H9 (cell line): ENCODE data around the gene FBXL16. TPM values are rescaled to one million over a fixed set of nuclear protein-coding genes. Genes with fewer than 3 reads are reported as not detected.

Source experiments
- DNase-seq: peaks from one replicate; pipeline ENCODE4 v3.0.0-alpha.2; 2017
- H2AFZ ChIP-seq: one replicate; pipeline ENCODE4 v1.6.1; 2013; ENCODE audit warnings: mild to moderate bottlenecking, low read length, control low read depth, moderate library complexity
- H2AK5ac ChIP-seq: 2 replicates; pipeline ENCODE4 v1.6.1; 2013; ENCODE audit warnings: low read length, control low read depth, mixed read lengths; ENCODE audit not compliant: insufficient read length
- H2BK120ac ChIP-seq: one replicate; pipeline ENCODE4 v1.6.1; 2013; ENCODE audit warnings: low read depth, mild to moderate bottlenecking, low read length, control low read depth, inconsistent platforms; ENCODE audit not compliant: poor library complexity, severe bottlenecking
- H2BK12ac ChIP-seq: 2 replicates; pipeline ENCODE4 v1.6.1; 2013; ENCODE audit warnings: low read length, control low read depth, mixed read lengths, low read depth; ENCODE audit not compliant: insufficient read length
- H2BK15ac ChIP-seq: 2 replicates; pipeline ENCODE4 v1.6.1; 2013; ENCODE audit warnings: low read depth, low read length, control low read depth
- H2BK20ac ChIP-seq: one replicate; pipeline ENCODE4 v1.6.1; 2013; ENCODE audit warnings: low read depth, mild to moderate bottlenecking, low read length, control low read depth, inconsistent platforms; ENCODE audit not compliant: poor library complexity, severe bottlenecking
- H2BK5ac ChIP-seq: 2 replicates; pipeline ENCODE4 v1.6.1; 2013; ENCODE audit warnings: low read length, control low read depth, mixed read lengths; ENCODE audit not compliant: insufficient read length
- H3K14ac ChIP-seq: 2 replicates; pipeline ENCODE4 v1.6.1; 2013; ENCODE audit warnings: low read length, control low read depth; ENCODE audit not compliant: insufficient read depth
- H3K18ac ChIP-seq: 2 replicates; pipeline ENCODE4 v1.6.1; 2013; ENCODE audit warnings: low read depth, mild to moderate bottlenecking, mixed read lengths, low read length, control low read depth; ENCODE audit not compliant: insufficient read length
- H3K23ac ChIP-seq: 2 replicates; pipeline ENCODE4 v1.6.1; 2013; ENCODE audit warnings: low read length, control low read depth, mixed read lengths, low read depth; ENCODE audit not compliant: insufficient read length
- H3K23me2 ChIP-seq: 2 replicates; pipeline ENCODE4 v1.6.1; 2013; ENCODE audit warnings: low read depth, mild to moderate bottlenecking, mixed read lengths, low read length, control low read depth; ENCODE audit not compliant: insufficient read length, poor library complexity, severe bottlenecking
- H3K27ac ChIP-seq: 2 replicates; pipeline ENCODE4 v1.5.1; 2013; ENCODE audit warnings: low read length, control low read depth, mixed read lengths, low read depth; ENCODE audit not compliant: insufficient read length
- H3K27me3 ChIP-seq: 2 replicates; pipeline ENCODE4 v1.6.1; 2013; ENCODE audit warnings: low read length, control low read depth, inconsistent platforms; ENCODE audit not compliant: insufficient read depth
- H3K4ac ChIP-seq: 2 replicates; pipeline ENCODE4 v1.6.1; 2013; ENCODE audit warnings: low read depth, mild to moderate bottlenecking, control low read depth, inconsistent platforms, low read length, moderate library complexity
- H3K4me1 ChIP-seq: 2 replicates; pipeline ENCODE4 v1.6.1; 2013; ENCODE audit warnings: low read length, control low read depth, inconsistent platforms; ENCODE audit not compliant: insufficient read depth
- H3K4me2 ChIP-seq: 2 replicates; pipeline ENCODE4 v1.6.1; 2013; ENCODE audit warnings: low read length, control low read depth, mixed read lengths; ENCODE audit not compliant: insufficient read length, insufficient read depth
- H3K56ac ChIP-seq: 2 replicates; pipeline ENCODE4 v1.6.1; 2013; ENCODE audit warnings: low read depth, mild to moderate bottlenecking, mixed read lengths, low read length, control low read depth; ENCODE audit not compliant: insufficient read length
- H3K79me1 ChIP-seq: 2 replicates; pipeline ENCODE4 v1.6.1; 2013; ENCODE audit warnings: low read depth, mild to moderate bottlenecking, moderate library complexity, low read length, control low read depth, inconsistent platforms; ENCODE audit not compliant: insufficient read depth, poor library complexity, severe bottlenecking
- H3K79me2 ChIP-seq: 2 replicates; pipeline ENCODE4 v1.6.1; 2013; ENCODE audit warnings: low read length, control low read depth, inconsistent platforms; ENCODE audit not compliant: insufficient read depth
- H3K9ac ChIP-seq: 2 replicates; pipeline ENCODE4 v1.6.1; 2013; ENCODE audit warnings: low read length, control low read depth, mixed read lengths; ENCODE audit not compliant: insufficient read length; ENCODE audit errors: extremely low read depth
- H3K9me3 ChIP-seq: one replicate; pipeline ENCODE4 v1.6.1; 2013; ENCODE audit warnings: low read depth, low read length, inconsistent platforms; ENCODE audit not compliant: control insufficient read depth
- H3T11ph ChIP-seq: one replicate; pipeline ENCODE4 v1.6.1; 2013; ENCODE audit warnings: mild to moderate bottlenecking, low read length, control low read depth, inconsistent platforms
- H4K20me1 ChIP-seq: one replicate; pipeline ENCODE4 v1.6.1; 2013; ENCODE audit not compliant: control insufficient read depth, insufficient read length, insufficient read depth
- H4K5ac ChIP-seq: 2 replicates; pipeline ENCODE4 v1.6.1; 2013; ENCODE audit warnings: low read depth, mild to moderate bottlenecking, mixed read lengths, low read length, control low read depth; ENCODE audit not compliant: insufficient read length
- H4K8ac ChIP-seq: replicated peaks from 2 replicates; pipeline ENCODE4 v1.6.1; 2013; ENCODE audit warnings: low read length, control low read depth, mixed read lengths, low read depth; ENCODE audit not compliant: insufficient read length
- H4K91ac ChIP-seq: 2 replicates; pipeline ENCODE4 v1.6.1; 2013; ENCODE audit warnings: low read depth, mild to moderate bottlenecking, moderate library complexity, mixed read lengths, low read length, control low read depth; ENCODE audit not compliant: insufficient read length
- H3K27ac Mint-ChIP-seq, 3 experiments: 2 replicates in 2 of 3; 3 replicates in 1 of 3; pipeline ENCODE4 v1.8.0; 2020 to 2021; ENCODE audit warnings: mixed read lengths in 3 of 3, mild to moderate bottlenecking in 1 of 3, moderate library complexity in 1 of 3
- H3K27me3 Mint-ChIP-seq: 2 replicates; pipeline ENCODE4 v1.8.0; 2021; ENCODE audit warnings: low read depth, mild to moderate bottlenecking, moderate library complexity, mixed read lengths
- H3K36me3 Mint-ChIP-seq, 3 experiments: 2 replicates in 2 of 3; 3 replicates in 1 of 3; pipeline ENCODE4 v1.8.0; 2020 to 2021; ENCODE audit warnings: low read depth in 3 of 3, mixed read lengths in 3 of 3; ENCODE audit not compliant: insufficient read depth in 1 of 3
- H3K4me1 Mint-ChIP-seq, 2 experiments: 2 replicates each; pipeline ENCODE4 v1.8.0; 2020; ENCODE audit warnings: mixed read lengths in 2 of 2
- H3K4me3 Mint-ChIP-seq, 2 experiments: 2 replicates in 1 of 2; 3 replicates in 1 of 2; pipeline ENCODE4 v1.8.0; 2020 to 2021; ENCODE audit warnings: mild to moderate bottlenecking in 2 of 2, mixed read lengths in 2 of 2, moderate library complexity in 1 of 2
- H3K9me3 Mint-ChIP-seq, 2 experiments: 2 replicates in 1 of 2; 3 replicates in 1 of 2; pipeline ENCODE4 v1.8.0; 2020; ENCODE audit warnings: mild to moderate bottlenecking in 2 of 2, mixed read lengths in 2 of 2, moderate library complexity in 1 of 2
- WGBS: extraction: QIAGEN DNeasy Blood & Tissue Kit; methylation state at CpG from one replicate; pipeline ENCODE4 v1.1.7; 2013; ENCODE audit warnings: missing lambda C conversion rate, low lambda C conversion rate, mixed read lengths; ENCODE audit not compliant: insufficient read length; ENCODE audit errors: extremely low coverage; 5-methylcytosine and 5-hydroxymethylcytosine counted together
- total RNA-seq: library from RNA; stranded (reverse); gene quantifications from 2 replicates; pipeline ENCODE4 v1.2.1, GENCODE V29; 2021
- TF ChIP-seq, protein P1 (sequence below): fragments of 200-600 bp; sonication (generic); conservative IDR thresholded peaks from 3 replicates; pipeline ENCODE4 v1.8.0; 2021; ENCODE audit warnings: antibody characterized with exemption, mild to moderate bottlenecking

Gene FBXL16
- total RNA-seq, 1 experiment from 2014 or later = 9.6 TPM

DNA sequence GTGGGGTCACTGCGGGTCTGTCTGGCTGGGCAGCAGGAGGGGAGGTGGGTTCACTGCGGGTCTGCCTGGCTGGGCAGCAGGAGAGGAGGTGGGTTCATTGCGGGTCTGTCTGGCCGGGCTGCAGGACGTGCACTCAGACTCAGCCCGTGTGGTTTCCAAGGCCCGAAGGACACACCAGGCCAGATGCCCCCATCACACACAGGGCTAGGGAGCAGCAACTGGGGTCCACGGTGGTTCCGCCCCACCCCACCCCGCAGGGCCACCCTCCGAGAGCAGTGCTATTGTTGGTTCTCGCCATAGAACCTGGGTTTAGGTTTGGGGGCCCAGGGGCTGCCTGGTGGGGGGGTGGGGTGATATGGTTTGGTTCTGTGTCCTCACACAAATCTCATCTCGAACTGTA is 41.0 kb upstream of the FBXL16 start:
- H4K5ac ChIP-seq = no peak overlapping the region
- Mint-ChIP-seq H3K27me3 (peaks cover 5% of the 10 kb centered on the region), H3K9me3 (no peaks in the 10 kb centered on the region), H3K4me1 (peaks cover 9 to 17% of the 10 kb centered on the region in 2 experiments), H3K4me3 (no peak overlapping the region), H3K27ac (no peak overlapping the region), H3K36me3 (no peaks in the 10 kb centered on the region)
- H4K91ac ChIP-seq = no peak overlapping the region
- no peaks in the 10 kb centered on the region for H3K9me3 ChIP-seq
- no peak overlapping the region for H3K56ac ChIP-seq
- H3K18ac ChIP-seq = no peak overlapping the region
- H2BK15ac ChIP-seq = no peak overlapping the region
- no peak overlapping the region for H2BK5ac ChIP-seq
- no peaks in the 10 kb centered on the region for H4K20me1 ChIP-seq
- H3K27me3 ChIP-seq = no peaks in the 10 kb centered on the region
- H3K23me2 ChIP-seq = no peaks in the 10 kb centered on the region
- H3K4ac ChIP-seq = no peak overlapping the region
- H3K14ac ChIP-seq = no peak overlapping the region
- no peak overlapping the region for H3K9ac ChIP-seq
- H2AK5ac ChIP-seq = no peak overlapping the region
- H4K8ac ChIP-seq = no peak overlapping the region
- H3K27ac ChIP-seq = no peak overlapping the region
- H3K23ac ChIP-seq = no peak overlapping the region
- no peak overlapping the region for H3K4me2 ChIP-seq
- no CpG with 5 or more reads among the region's 13 CpGs for whole genome bisulfite sequencing
- no peak overlapping the region for H2BK20ac ChIP-seq
- no peaks in the 10 kb centered on the region for H3K79me1 ChIP-seq
- H3K79me2 ChIP-seq = no peaks in the 10 kb centered on the region
- H3K4me1 ChIP-seq = no peaks in the 10 kb centered on the region
- H2BK120ac ChIP-seq = no peak overlapping the region
- H3T11ph ChIP-seq = no peak overlapping the region
- TF ChIP-seq, protein P1, sequence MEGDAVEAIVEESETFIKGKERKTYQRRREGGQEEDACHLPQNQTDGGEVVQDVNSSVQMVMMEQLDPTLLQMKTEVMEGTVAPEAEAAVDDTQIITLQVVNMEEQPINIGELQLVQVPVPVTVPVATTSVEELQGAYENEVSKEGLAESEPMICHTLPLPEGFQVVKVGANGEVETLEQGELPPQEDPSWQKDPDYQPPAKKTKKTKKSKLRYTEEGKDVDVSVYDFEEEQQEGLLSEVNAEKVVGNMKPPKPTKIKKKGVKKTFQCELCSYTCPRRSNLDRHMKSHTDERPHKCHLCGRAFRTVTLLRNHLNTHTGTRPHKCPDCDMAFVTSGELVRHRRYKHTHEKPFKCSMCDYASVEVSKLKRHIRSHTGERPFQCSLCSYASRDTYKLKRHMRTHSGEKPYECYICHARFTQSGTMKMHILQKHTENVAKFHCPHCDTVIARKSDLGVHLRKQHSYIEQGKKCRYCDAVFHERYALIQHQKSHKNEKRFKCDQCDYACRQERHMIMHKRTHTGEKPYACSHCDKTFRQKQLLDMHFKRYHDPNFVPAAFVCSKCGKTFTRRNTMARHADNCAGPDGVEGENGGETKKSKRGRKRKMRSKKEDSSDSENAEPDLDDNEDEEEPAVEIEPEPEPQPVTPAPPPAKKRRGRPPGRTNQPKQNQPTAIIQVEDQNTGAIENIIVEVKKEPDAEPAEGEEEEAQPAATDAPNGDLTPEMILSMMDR = no peak
- DNase-seq = no peak
- no peak overlapping the region for H2AFZ ChIP-seq
- no peak overlapping the region for H2BK12ac ChIP-seq
